Thoracic aorta (tissue), 2 donors: ENCODE data around the gene HOXC12. TPM values are rescaled to one million over a fixed set of nuclear protein-coding genes. Genes with fewer than 3 reads are reported as not detected.

ENCODE experiments used
- ATAC-seq: fragments of 150-250 bp; one replicate; pipeline ENCODE4 v1.8.0; 2017; ENCODE audit warnings: low read depth; ENCODE audit not compliant: insufficient number of reproducible peaks, low FRiP score
- DNase-seq: peaks from one replicate; pipeline ENCODE4 v3.0.0-alpha.2; 2020; ENCODE audit warnings: low spot score
- H3K27ac ChIP-seq, 2 donors: fragments of 200-600 bp; sonication (generic); 1 replicate in 1 of 2; 2 replicates in 1 of 2; pipeline ENCODE4 v1.5.1; 2016; ENCODE audit warnings: mild to moderate bottlenecking in 2 of 2, moderate library complexity in 2 of 2
- H3K27me3 ChIP-seq: fragments of 200-600 bp; sonication (generic); replicated peaks from 2 replicates; pipeline ENCODE4 v1.6.0; 2016; ENCODE audit warnings: mild to moderate bottlenecking; ENCODE audit not compliant: insufficient read depth
- H3K36me3 ChIP-seq: fragments of 200-600 bp; sonication (generic); one replicate; pipeline ENCODE4 v1.5.1; 2016
- H3K4me1 ChIP-seq, 2 donors: fragments of 200-600 bp; sonication (generic); 1 replicate in 1 of 2; 2 replicates in 1 of 2; pipeline versions ENCODE4 v1.5.1 to v1.6.0; 2016; ENCODE audit warnings: low read depth in 2 of 2, mild to moderate bottlenecking in 1 of 2; ENCODE audit not compliant: control insufficient read depth in 1 of 2
- H3K4me3 ChIP-seq: fragments of 200-600 bp; sonication (generic); 2 replicates; pipeline ENCODE4 v1.5.1; 2016; ENCODE audit warnings: mild to moderate bottlenecking
- H3K9me3 ChIP-seq: fragments of 200-600 bp; sonication (generic); 2 replicates; pipeline ENCODE4 v1.5.1; 2016
- CTCF ChIP-seq: fragments of 200-600 bp; sonication (generic); IDR thresholded peaks from one replicate; pipeline ENCODE4 v1.5.1; 2019; ENCODE audit warnings: antibody characterized with exemption
- total RNA-seq, 2 donors: library from RNA; depleted of rRNA; stranded (reverse); fragments of >200 nt; gene quantifications; one replicate each; pipeline versions ENCODE4 v1.1.0 to v1.2.3, GENCODE V29; 2016

The HOXC12 gene
- total RNA-seq, 2 donors from 2014 or later: not detected

GRCh38 chr12:54003625-54004024, 48.9 kb downstream of the HOXC12 start:
- ATAC-seq: no peak
- Histone ChIP-seq H3K36me3 (no peaks in the 10 kb centered on the region), H3K4me3 (no peak overlapping the region), H3K27ac (no peak overlapping the region), H3K9me3 (no peaks in the 10 kb centered on the region), H3K27me3 (peaks cover 25% of the 10 kb centered on the region), H3K4me1 (peaks cover 12 to 23% of the 10 kb centered on the region in 2 donors)
- no peak for DNase-seq
- TF ChIP-seq CTCF: no peak

- ATAC-seq: no peak
- Histone ChIP-seq H3K27ac (no peak overlapping the region), H3K36me3 (no peaks in the 10 kb centered on the region), H3K9me3 (no peaks in the 10 kb centered on the region), H3K27me3 (peaks cover 25% of the 10 kb centered on the region), H3K4me1 (peaks cover 12 to 24% of the 10 kb centered on the region in 2 donors), H3K4me3 (no peak overlapping the region)
- no peak for DNase-seq
- no peak for TF ChIP-seq CTCF
Measured at GRCh38 chr12:54004063-54004840, 49.5 kb downstream of the HOXC12 start.

- peaks cover 19% of the 10 kb centered on the region for H3K27me3 ChIP-seq
- DNase-seq (no peak), ATAC-seq (no peak)
Measured at GRCh38 chr12:54004841-54005530, 50.3 kb downstream of the HOXC12 start.

GRCh38 chr12:54005531-54005852, 50.8 kb downstream of the HOXC12 start:
- no peaks in the 10 kb centered on the region for H3K36me3 ChIP-seq
- ATAC-seq (no peak), DNase-seq (no peak)
- no peak overlapping the region for H3K27ac ChIP-seq
- peaks cover 14% of the 10 kb centered on the region for H3K27me3 ChIP-seq
- H3K4me3 ChIP-seq: no peak overlapping the region
- H3K4me1 ChIP-seq: peaks cover 5 to 18% of the 10 kb centered on the region in 2 donors
- no peak for TF ChIP-seq CTCF
- no peaks in the 10 kb centered on the region for H3K9me3 ChIP-seq

More at GRCh38 chr12:54004841-54005530, 50.3 kb downstream of the HOXC12 start:
- H3K4me3 ChIP-seq: no peak overlapping the region
- no peaks in the 10 kb centered on the region for H3K9me3 ChIP-seq
- H3K4me1 ChIP-seq: peaks cover 10 to 23% of the 10 kb centered on the region in 2 donors
- H3K27ac ChIP-seq: no peak overlapping the region
- no peaks in the 10 kb centered on the region for H3K36me3 ChIP-seq
- TF ChIP-seq CTCF: no peak

- no peak for ATAC-seq
- peak; percentile 94 for TF ChIP-seq CTCF
- Histone ChIP-seq H3K9me3 (no peaks in the 10 kb centered on the region), H3K4me3 (peak overlapping the region; percentile 55), H3K4me1 (peaks cover 3 to 14% of the 10 kb centered on the region in 2 donors), H3K27ac (no peak overlapping the region), H3K27me3 (peaks cover 8% of the 10 kb centered on the region), H3K36me3 (no peaks in the 10 kb centered on the region)
- peak; percentile 59 for DNase-seq
Measured at GRCh38 chr12:54005853-54006558, 51.3 kb downstream of the HOXC12 start.
